HG03103 (cell line): Measurements from ENCODE around the gene PPP1CA.

Experiments
- ATAC-seq: cut with Tn5 transposase; IDR thresholded peaks from one replicate; pipeline ENCODE4 v1.9.1; 2021; ENCODE audit warnings: low read depth; ENCODE audit not compliant: unreplicated experiment

The PPP1CA gene

DNA sequence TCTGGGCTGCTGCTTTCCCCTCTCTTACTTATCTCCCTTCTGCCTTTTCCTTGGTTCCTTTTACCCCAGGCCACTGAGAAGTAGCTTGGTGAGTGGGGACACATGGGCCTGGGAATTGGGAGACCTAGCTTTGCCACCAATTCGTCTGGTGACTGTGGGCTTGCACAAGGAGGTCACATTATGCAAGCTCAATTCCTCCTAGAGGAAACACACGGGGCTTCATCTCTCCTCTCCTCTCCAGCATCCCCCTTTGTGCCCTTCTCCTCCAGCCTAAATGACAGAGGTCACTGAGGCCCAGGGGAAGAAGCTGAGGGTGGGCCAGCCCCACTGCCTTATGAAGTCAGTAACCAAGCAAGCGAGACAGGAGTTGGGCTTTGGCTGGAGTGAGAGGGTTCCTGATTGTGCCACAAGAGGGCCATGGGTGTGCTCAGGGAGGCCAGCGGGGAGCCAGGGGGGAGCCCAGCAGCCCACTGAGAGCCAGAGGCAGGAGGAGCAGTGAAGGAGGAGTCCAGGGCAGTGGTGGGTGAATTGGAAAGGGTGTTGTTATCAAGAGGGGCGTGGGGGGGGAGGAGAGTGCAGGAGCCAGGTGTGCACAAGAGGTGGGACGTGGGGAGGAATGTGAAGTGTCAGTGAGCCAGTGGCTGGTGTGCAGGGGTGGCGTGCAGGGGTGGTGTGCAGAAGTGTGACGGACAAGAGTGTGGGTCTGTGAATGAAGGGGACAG is 30.3 kb downstream of the PPP1CA start:
- ATAC-seq = no peak

DNA sequence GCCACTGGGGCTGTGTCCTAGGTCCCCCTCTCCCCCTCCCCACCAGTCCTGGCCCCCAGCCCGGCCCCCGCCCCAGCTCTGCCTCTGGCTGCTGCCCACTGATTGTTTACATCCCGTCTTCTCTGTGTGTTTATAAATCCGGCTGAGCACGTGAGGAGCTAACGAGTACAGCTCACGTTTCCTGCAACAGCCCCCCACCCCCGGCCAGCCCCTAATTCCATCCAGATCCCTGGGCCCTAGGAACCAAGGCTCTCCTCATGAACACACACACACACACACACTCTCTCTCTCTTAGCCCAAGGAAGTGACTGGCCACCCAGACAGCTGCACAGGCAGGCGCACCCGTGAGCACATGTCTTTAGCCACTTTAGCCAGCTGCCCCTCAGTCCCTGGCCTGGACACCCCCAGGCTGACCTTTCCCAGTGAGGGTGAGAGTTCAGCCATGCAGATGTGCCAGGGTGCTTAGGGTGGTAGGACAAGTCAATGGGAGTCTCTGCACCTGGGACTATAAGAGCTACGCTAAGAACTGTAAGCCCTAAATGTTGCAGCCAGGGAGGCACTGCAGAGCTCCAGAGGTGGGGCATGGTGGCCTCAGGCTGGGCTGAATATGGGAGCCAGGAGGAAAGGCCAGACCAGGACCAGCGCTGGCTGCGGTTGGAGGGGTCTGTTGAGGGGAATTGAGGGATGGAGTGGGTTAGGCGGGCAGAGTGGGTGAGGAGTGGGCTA is 31.1 kb downstream of the PPP1CA start:
- ATAC-seq = no peak

DNA sequence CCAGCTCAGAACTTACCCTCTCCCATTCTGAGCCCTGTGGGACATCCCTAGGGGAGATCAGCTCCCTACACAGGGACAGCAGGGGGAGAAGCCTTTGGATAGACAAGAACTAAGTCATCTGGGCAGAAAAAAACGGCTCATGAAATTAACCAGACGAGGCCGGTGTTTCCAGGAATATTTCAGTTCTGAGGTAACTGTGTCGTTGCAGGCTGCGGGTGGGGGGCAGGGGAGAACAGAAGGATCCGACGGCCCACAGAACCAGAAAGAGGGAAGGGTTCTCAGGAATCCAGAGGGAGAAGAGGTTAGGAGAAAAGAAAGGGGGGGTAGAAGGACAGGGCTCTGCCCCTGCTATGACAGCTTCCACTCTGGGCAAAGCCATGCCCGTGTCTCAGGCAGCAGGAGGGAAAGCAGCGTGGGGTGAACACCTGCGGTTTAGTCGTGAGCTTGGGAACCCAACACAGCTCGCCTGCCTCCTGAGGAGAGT is 31.8 kb downstream of the PPP1CA start:
- ATAC-seq = no peak

DNA sequence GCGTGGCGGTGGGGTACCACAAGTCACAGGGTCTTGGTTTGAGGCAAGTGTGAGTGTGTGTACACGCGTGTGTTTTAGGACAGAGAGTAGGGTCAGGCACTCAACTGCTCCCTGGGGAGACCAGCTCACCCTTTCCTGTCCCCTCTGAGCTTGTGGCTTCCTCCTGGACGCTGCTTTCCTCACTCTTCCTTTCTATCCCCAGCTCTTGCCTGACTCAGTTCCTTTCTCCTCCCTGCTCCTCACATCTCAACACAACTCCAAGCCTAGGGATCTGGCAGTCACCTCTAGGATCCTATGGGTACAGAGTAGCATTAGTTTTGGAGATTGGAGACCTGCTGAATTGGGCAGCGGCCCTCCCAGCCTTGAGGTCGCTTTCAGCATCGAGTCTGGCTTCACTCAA is 32.4 kb downstream of the PPP1CA start:
- ATAC-seq = no peak

DNA sequence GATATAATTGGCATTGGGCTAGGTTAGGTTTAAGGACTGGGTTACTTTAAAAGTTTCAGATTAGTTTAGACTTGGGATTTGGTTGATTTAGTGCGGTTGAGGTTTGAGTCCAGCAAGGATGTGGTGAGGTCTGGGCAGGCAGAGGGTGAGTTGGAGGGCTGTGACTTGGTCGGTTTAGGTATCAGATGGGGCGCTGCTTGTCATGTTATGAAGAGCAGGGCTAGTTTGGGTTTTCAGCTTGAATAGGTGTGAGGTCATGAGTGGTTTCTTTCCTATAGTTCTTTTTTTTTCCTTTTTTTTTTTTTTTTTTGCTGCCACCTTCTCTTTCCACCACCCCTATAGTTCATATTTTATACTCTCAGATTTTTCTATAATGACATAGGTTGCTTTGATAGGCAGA is 33.0 kb downstream of the PPP1CA start:
- no peak for ATAC-seq

DNA sequence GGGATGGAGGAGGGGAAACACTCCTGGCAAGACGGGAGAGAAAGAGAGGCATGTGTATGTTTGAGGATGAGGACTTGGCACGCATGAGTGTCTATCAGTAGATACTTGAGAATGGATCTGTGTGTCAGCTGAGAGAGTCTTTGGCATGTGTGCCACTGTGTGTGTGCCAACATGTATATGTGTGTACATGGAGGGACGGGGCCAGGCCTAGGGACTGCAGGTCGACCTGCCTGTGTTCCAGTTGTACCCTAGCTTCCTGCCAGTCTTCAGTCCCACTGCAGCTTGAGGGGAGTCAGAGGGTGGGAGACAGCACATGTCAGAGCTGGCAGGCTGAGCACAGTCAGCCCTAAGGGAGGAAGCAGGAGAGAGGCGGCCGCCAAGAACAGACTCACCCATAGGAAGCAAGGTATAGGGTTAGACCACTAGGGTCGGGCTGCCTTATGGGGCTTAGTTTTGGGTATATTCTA is 33.9 kb downstream of the PPP1CA start:
- no peak for ATAC-seq

DNA sequence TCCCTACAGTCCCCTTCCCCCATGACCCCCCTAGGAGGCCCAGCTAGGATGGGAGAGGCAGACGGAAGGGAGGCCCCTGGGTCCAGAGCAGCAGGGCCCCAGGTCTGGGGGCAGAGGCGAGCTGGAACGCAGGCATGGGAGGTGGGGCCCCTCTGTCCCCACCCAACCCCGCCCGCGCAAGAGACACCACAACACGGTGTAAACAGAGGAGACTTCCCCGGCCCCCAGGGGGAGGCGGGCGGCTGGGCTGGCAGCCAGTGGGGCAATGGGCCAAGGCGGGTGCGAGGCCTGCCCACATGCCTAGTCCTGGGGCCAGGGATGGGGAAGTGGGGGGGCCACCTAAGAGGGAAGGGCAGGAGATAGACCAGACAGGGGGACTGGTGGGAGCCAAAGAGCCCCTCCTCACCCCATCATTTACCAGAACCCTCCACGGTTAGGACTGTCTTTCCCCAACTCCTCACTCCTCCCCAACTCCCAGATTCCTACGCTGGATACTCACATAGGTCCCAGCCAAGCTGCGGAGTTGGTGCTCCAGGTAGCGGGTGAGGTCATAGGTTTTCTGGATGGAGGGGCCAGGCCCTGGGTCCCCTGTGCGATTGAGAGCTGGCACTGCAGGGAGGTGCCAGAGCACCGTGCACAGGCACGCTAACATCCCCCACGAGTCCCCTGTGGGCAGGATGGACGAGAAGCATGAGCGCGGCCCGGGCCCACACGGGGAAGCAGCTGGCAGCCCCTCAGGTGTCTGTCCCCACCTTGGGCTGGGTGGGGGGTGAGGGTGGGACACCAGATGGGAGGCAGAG is 34.5 kb downstream of the PPP1CA start:
- ATAC-seq = no peak

DNA sequence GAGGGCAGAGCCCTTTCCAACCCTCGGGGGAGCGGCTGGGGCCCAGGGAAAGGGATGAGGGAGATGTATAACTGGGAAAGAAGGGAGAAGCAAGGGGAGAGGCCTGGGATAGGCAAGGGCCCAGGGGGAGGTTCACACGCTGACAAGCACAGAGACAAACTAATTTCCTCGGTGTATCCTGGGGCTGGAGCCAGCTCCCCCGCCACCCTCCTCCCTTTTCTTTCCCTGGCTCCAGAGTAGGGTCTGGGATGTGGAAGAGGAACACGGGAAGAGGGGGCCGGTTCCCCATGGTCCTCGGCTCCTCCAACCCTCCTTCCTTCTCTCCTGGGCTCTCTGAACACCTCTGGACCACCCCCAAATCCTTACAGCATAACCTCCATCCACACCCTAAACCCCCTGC is 35.1 kb downstream of the PPP1CA start:
- ATAC-seq = no peak

DNA sequence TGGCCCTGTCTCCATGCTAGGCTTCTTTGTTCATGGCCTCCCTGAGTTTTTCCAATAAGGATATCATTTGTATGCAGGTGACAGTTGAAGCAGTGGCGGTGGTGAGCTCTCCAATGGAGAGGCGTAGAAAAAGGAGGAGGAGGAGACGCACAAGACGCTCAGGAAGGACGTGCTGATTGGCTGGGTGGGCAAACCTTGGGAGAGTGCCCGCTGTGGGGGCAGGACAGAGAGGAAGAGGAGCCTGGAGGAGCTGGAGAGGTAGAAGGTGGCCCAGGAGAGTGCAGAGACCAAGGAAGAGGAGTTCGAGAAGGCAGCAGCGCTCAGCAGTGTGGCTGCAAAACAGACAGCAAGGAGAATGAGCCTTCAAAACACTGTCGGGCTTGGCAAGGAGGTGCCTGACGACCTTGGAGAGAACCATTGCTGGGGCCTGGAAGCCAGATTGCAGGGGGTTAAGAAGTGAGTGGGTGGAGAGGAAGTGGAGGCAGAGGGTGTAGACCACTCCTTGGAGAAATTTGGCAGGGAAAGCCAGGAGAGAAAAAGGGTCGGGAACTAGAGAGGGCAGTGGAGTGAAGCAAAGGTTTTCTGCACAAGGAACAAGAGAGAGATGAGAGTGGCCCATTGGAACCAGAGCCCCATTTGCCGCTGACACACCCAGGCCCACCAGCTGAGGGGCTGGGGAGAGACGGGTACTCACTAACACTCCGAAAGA is 35.8 kb downstream of the PPP1CA start:
- no peak for ATAC-seq

DNA sequence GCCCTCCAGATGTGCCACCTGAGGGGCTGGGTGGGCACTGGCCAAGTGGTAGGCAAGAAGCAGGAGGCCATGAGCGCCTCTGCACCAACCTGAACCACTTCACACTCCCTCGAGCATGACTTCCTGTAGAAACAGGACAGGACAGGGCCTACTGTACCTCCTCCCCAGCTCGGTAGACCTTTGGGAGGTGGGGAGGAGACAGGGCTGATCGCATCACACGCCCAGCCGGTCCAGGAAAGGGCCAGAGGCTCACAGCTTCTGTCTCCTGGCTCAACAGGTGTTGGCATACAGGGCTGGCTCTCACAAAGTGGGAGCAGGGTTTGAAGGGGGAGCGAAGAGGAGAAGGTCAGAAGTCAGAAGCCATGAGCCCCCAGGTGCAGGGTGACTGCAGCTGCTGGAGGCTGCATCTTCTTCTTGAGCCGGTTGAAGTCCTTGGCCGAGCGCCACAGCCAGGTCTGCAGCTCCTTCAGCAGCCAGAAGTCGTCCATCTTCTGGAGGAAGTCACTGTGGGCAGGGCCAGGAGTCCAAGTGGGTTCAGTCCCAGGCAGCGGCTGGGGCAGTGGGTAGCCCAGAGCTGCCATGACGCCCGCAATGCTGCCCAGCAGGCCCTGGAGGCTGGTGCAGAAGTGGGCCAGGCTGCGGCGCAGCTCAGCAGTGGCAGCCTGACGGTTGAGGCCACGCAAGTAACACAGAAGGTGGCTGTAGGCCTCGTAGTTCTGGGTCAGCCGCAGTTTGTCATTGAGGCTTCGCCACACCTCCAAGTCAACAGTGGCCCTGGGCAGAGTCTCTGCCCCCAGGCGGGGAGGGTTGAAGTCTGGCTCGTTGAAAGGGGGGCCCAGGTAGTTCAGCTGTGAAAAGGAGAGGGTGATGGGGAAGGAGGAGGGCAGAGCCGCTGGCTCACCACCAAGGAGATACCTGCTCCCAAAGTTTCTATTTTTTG is 36.6 kb downstream of the PPP1CA start:
- no peak for ATAC-seq

DNA sequence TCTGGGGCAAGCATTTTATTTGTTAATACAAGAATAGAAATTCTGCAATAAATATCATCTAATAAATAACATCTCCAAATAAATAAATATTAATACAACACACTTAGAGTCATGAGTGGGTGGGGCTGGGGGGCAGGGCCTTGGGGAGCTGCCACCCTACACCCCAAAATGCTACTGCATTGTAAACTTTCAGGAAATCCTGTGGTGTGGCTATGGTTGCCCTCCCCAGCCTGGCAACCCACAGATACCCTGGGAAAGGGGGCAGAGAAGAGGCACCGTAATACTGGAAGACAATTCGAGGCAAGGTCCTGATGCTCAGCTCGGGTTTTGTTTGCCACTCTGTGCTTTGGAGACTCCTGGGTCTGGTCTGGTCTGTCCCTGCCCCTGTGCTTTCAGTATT is 37.5 kb downstream of the PPP1CA start:
- no peak for ATAC-seq

DNA sequence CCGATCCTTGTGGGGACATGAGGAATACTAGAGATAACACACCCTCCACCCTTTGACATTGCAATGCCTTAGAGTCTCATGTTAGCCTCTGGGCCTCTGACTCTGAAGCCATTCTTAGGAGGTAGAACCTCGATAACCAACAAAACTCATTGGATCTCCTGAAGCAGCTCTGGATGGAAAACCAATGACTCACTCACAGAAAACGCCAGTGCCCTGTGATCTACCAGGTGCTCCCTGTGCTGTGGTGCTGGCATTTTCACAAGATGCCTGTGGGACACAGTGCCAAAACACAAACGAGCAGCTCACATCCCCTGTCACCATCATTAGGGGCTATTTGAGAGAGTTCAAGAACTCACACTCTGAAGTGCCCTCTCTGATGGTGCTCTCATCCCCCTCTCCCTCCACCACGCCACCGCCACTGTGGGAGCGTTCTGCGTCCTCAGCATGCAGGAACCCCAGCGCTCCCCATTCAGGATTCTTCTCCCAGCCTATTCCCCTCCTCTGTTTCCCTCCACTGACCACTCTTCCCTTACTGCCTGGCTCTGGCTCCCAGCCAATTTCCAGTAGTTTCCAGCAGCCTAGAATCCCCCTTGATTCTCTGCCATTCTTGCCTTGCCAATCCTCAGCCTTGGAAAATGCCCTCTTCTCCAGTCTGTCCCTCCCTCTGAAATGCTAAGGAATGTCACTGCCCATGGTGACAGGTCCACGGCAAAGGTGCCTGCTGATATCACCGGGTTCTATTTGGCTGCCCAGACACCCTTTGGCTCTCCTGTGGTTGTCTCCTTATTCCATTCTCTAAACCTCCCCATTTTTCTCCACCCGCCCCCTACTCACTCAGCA is 43.6 kb downstream of the PPP1CA start:
- ATAC-seq = no peak

DNA sequence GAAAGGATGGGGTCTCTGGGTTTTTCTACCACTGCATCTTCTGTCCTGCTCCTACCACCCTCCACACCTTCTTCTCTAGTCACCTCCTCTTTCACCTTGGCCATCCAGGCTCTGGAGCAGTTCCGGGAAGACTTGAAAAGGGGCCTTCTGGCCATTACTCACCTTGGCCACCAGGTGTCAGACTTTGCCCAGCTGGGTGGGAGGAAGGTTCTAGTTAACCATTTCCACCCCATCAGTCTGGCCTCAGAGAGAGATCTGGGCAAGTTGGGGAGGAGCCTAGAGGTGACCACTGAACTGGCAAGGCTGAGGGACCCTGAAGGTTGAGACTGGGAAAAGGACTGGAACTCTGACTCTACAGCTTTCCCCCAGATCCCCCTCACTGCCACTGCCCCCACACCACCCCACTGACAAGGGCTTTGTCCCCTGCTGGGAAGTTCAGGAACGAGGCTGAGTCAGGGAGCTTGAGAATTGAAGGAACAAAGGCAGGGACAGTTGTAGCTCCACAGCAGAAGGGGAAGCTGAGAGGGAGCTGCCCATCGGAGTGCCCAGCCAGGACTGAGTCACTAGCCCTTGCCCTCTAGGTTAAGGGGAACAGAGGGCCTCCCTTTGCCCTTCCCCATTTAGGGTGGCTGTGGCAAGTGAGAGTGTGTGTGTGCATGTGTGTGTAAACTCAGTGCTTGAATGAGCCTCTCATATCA is 44.6 kb downstream of the PPP1CA start:
- no peak for ATAC-seq

DNA sequence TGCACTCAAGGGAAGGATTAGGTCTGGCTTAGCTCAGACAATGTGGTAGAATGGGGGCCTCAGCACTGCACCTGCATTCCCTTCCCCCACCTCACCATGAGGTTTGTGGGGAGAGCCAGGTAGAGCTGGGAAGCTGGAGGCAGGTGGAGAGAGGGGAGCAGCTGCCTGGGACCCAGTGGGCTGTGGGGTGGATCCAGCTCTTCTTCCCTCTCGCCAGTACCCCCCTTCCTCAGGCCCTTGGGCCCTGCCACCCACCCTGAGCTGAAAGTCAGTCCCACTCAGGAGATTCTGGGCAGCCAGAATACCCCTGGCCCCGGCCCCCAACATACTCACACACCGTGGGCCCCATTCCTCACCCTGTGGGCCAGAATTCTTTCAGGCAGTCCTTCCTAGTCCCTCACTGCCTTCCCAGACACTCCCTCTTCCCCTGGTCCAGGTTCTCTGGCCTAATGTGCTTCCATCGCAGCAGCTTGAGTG is 45.2 kb downstream of the PPP1CA start:
- no peak for ATAC-seq

DNA sequence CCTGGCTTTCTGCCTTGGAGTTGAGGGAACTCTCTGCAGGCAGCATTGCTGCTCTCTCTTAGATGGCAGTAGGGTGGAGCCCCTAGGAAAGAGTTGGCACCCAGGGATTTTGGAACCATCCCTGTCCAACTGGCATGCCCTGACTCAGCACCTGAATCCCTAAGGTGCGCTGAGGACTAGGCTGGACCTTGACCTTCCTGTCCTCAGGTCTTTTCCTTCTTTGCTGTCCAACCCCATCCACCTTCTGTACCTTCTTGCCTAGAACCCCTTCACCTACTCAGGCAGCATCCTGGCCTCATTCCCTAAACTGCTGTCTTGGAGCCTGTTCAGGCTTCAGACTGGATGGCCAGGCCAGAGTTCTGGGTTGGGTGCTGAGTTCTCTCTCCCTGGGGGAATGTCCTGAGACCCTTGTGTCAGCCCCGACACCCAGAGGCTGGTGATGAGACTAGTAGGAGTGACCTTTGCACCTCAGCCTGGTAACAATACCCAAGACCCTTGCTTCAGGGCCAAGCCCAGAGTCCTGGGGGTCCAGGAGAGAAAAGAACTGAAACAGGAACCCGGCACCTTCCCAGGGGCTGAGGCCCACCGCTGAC is 45.8 kb downstream of the PPP1CA start:
- no peak for ATAC-seq

DNA sequence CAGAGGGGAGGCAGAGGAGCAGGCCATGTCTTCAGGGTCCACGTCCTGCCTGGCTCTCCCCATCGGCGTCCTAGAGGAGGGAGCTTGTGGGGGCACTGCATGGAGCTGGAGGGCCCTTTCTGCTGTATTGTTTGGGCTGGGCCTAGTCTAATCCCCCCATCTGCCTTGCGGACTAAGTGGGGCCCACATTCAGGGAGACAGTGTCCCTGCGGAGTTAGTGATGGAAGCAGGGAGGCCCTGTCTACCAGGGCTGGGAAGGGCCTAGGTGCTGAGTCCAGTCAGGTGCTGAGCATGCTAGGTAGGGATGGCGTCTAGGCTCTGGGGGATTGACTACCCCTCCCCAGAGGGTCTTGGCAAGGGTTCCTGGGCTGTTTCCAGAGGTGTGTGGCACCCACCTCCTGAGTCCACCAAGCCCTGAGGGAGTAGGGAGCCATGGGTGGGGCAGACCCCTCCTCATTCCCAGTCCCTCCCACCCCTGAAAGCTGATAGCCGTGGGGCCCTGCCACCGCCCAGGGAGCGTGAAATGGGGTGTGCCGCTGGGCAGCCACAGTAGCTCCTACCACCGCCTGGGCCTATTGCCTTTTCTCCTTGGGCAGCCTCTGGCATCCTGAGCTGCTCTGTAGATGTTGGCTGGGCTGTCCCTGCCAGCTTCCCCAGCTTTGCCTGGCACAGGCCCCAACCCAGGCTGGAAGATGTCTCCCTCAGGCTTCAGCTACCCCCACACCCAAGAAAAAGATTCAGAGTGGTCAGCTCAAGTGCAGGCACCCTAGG is 46.5 kb downstream of the PPP1CA start:
- no peak for ATAC-seq
